IMR-90 (cell line): Measurements from ENCODE around the gene ATP1A1.

ENCODE experiments used
- POLR2A ChIP-seq: IDR thresholded peaks from 2 replicates; pipeline ENCODE4 v1.6.1; 2012; ENCODE audit warnings: mild to moderate bottlenecking, low read depth, low read length
- TF ChIP-seq, protein P1 (sequence below): fragments of 150-350 bp; IDR thresholded peaks from 2 replicates; pipeline ENCODE4 v1.6.1; 2017; ENCODE audit warnings: mild to moderate bottlenecking, antibody characterized with exemption, low read length, low read depth
- TF ChIP-seq, protein P2 (sequence below): conservative IDR thresholded peaks from 2 replicates; pipeline ENCODE4 v1.5.1; 2012; ENCODE audit warnings: mild to moderate bottlenecking, low read depth, low read length, improper control_type of control experiment

DNA sequence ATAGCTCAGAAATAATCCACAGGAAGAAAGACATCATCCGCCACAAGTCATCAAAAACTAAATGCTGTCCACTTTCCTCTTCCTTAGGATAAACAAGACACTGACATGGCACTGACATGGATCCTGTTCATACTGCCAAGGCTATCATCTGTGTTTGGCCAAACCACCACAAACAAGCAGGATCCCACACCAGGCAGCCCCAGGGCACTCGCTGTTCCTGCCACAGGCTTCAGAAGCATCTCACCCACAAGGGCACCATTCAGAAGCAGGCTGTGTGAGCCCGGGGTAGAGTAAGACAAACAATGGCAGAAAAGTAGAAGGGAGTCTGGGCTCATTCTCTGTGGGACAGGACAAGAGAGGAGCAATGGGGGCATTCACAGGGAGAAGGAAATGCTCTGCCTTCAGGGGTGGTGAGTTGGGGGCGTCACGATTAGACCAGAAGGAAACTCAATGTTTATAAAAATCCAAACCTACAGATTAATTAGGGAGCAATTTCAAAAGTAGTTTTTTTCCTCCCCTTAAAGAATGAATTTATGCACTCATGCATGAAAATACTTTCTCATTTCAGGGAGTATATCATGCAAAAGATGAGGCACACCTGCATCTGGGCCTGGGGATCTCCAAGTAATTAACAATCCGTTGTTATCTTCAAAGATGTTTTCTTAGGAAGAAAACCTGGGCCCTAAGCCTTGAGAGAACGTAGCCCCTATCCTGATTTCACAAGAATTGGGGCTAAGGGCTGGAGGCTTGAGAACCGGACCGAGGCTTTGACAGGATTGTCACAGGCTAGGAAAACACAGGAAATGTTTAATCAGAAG lies 43.3 kb upstream of the ATP1A1 start:
- TF ChIP-seq POLR2A = no peak
- TF ChIP-seq, protein P1, sequence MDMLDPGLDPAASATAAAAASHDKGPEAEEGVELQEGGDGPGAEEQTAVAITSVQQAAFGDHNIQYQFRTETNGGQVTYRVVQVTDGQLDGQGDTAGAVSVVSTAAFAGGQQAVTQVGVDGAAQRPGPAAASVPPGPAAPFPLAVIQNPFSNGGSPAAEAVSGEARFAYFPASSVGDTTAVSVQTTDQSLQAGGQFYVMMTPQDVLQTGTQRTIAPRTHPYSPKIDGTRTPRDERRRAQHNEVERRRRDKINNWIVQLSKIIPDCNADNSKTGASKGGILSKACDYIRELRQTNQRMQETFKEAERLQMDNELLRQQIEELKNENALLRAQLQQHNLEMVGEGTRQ = no peak
- TF ChIP-seq, protein P2, sequence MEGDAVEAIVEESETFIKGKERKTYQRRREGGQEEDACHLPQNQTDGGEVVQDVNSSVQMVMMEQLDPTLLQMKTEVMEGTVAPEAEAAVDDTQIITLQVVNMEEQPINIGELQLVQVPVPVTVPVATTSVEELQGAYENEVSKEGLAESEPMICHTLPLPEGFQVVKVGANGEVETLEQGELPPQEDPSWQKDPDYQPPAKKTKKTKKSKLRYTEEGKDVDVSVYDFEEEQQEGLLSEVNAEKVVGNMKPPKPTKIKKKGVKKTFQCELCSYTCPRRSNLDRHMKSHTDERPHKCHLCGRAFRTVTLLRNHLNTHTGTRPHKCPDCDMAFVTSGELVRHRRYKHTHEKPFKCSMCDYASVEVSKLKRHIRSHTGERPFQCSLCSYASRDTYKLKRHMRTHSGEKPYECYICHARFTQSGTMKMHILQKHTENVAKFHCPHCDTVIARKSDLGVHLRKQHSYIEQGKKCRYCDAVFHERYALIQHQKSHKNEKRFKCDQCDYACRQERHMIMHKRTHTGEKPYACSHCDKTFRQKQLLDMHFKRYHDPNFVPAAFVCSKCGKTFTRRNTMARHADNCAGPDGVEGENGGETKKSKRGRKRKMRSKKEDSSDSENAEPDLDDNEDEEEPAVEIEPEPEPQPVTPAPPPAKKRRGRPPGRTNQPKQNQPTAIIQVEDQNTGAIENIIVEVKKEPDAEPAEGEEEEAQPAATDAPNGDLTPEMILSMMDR = no peak
